ENCODE measurements around the gene ANKRD6.

Gene ANKRD6

DNA sequence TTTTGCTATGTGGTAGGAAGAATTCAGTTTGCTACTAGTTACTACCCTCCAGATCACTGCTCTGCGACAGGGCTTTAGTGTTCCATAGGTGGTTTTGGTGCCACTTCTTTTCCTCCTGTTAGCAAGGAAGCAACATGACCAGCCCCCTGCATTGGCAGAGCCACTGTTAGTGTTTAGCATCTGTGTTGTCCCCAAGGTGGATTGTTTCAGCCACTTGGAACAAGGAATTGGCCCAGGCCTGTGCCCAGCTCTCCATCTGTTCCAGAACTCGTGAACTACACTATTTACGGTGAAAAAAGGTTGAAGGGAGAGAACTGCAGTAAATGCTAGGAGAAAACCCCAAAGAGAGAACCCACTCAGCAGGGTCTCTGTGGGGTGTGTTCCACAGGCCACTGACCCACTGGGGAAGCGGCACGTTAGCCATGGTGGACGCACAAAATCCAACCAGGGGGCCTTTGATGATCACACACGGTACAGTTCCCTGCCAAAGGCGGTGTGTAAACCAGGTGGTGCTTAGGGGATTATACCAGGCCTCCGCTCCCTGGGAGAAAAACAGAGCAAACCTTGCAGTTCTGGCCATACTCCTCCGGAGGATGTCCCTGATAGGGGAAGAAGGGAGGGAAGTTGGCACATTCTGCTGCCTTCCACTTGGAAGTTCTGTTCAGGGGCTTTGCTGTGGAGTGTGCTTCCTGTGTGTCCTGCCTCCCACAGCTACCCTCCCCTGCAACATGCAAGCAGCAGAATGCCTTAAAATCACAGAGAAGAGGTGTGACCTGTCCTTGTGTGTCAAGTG, 133.3 kb downstream of the ANKRD6 start:
- DNase-seq = no peak

DNA sequence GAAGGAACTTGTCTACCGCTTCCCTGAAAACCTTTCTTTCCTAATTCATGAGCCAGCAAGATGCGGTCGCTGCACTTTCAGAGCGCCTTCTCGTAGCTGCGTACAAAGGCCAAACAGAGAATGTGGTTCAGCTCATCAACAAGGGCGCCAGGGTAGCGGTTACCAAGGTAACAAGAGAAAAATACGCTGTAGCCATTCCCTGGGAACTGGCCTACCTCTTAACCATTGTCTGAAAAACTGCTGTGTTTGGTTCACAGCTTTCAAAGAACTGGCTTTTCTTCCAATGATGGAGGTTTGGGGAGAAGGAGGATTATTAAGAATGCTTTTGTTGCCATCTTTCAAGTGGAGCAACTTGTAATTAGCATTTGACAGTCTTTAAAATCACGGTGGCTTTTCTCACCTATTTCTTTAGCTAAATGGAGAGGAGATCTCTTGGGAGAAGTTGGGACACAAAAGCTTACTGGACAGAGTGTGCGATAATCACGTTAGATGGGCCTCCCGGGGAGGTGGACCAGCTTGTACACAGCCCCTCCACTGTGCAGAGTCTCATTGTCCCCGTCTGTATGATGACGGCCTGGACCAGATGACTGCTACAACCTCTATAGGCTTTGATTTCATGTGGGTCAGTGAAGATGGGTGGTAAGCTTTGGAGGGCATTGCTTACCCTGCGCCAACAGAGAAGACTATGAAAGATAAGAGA, 134.1 kb downstream of the ANKRD6 start:
- no peak for DNase-seq

DNA sequence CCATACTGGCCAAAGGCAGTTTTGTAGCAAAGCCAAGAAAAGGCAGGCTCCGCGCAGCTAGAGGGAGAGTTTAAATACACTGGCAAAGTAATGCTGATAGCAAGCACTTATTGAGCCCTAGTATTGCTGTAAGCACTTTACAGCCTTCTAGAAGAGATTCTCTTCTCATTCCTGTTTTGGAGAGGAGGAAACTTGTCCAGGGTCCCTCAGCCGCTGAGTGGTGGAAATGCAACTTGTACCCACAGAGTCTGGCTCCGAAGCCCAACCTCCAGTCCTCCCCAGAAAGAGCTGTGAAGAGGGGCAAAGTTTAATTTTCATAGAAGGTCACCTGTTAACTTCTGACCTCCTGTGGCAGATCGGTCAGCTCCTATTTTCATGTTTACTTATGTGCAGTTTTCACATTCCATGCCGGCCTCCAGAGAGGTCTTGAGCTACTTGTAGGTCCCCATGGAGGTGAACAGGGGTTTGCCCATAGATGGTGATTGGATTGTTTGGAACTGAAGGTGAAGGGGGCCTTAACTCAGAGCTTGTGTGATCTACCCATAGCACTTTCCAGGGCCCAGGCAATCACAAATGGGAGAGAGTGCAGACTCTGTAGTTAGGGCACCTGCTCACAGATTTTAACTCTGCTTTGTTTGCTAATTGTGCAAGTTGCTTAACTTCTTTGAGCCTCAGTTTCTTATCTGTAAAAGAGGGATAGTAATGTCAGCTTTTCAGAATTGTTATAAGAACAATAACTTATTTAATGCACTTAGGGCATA, 134.9 kb downstream of the ANKRD6 start:
- DNase-seq = no peak

DNA sequence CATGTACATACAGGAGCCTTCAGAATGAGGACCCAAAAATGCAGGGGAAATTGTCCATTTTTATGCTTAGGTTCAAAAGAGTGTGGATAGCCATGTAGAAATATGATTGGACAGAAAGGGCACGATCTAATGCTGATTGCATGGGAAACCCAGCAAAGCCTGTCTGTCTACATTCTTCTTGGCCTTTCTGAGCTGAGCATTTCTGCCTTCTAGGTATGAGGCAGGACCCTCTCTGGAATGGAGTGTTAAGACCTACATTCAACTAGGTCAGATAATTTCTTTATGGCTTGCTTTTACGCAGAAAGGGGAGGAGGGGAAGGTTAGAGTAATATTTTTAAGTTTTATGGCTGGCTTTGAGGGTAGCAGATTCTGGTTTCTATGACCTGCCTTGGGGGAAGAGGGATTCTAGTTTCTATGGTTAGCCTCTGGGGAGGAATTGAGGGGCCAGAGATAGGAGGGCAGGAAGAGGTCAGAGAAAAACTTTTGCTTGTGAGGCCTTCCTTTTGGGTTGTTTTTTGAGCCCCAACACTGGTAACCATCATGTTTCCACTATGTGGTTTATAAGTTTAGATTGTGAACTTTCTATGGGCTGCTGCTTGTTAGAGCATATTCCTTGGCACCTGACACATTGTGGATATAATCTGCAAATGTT, 142.1 kb downstream of the ANKRD6 start:
- no peak for DNase-seq

DNA sequence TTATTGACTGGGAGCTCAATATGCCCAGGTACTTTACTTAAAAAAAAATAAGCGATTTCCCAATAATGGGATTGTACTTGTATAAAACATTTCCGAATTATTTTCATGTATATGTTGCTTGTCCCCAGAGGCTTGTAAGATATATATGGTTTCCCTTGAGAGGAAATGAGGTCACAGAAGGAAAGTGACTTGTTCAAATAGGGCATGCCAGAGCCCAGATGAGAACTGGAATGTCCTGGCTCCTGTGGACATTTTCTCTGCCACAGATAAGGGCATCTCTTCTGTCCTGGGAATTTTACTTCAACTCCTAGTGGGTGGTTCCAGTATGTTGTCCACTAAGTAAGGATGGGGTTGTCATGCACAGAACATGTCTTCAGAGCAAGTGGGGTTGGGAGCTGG, 142.6 kb downstream of the ANKRD6 start:
- no peak for DNase-seq

DNA sequence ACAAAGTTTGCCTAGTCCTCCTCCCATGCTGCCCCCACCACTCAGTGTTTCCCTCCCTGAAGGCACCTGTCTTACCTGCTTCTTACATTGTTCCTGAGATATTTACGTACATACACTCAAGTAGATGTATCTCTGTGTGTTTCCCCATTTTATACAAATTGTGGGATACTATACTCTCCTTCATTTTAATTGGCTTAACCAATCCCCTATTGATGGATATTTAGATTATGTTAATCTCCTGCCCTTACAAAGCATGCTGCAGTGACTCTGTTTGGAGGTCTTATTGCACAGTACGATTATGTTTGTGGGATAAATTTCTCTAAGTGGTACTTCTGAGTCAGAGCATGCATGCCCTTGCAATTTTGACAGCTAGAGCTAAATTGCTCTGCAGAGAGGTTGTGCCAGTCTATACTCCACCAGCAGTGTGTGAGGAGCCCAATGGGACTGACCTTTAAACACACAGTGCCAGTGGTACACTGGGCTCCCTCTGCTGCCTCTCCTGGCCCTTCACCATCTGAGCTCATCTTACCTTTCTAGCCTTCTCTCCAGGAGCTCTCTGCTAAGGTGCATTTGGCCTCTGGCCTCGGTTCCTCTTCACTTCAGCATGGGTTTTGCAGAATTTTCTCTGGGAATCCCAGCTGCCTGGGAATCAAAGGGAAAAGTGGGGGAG, 148.2 kb downstream of the ANKRD6 start:
- DNase-seq = no peak

DNA sequence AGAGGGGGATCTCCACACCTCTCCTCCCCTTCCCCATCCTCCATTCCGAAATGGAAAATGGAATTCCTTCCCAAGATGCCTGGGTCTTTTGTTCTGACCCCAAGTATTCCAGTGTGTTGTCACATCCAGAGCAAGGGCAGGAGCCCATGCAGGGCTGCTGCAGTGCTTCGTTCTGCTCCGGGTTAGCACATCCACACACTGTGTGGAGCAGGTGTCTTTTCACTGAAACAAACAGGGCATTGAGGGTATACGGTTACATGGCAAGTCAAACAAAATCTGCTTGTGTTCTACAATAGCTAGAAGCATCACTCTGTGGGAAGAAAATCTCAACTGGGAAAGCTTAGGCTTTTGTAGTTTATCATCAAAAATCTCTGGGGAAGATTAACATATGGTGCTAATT, 148.7 kb downstream of the ANKRD6 start:
- no peak for DNase-seq

DNA sequence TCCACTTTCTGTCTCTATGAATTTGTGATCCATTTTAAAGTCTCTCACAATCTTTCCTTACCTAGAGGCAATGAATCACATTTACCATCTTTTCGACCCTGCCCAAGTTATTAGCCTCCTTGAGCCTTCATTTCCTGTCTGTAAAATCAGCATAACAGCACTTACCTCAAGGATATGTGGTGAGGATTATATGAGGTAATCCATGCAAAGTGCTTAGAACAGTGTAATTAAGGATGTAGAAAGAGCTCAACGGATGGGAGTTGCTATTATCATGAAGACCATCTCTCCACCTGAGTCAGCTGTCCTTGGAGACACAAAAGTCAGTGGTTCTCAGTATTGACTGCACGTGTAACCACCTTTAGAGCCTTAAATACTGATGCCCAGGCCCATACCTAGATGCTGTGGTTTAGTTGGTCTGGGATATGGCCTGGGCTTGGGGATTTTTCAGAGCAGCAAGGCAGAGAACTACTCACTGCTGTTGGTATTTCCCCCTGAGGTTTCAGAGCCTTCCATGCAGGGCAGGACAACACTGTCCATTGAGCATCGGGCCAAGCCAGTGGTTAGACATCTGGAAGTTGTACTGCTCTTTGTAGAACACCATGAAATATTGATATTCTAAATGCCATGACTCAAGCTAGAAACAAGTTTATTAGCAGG, 149.8 kb downstream of the ANKRD6 start:
- DNase-seq = no peak

DNA sequence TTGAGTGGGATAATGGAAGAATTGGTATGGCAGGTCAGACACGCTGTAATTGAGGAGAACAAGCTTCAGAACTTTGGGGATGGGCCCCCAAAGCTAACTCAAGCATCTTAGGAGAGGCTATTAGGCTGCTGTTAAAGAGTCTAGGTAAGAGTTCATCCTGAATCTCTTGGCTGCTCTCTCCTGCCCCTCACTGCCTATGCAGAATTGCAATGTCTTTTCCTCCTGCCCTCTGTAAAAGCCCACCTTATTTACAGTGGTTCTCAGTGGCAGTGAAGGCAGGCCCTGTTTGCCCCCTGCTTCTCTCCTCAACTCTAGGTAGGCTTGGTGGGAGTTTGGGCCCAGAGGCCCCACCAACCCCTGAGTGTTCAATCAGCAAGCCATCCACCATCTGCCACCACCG, 150.6 kb downstream of the ANKRD6 start:
- DNase-seq = no peak

DNA sequence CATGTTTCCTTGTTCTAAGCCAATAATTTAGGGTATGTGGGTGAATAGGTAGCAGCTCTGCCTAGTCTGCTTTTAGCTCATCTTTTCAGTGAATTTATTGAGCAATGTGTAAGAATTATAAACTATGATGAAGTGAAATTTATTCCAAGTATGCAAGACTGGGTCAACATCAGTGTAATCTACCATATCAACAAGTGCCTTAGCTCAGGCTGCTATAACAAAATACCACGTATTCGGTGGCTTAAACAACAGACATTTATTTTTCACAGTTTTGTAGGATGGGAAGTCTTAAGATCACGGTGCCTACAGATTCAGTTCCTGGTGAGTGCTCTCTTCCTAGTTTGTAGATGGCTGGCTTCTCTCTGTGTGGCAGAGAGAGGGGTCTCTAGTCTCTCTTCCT, 151.6 kb downstream of the ANKRD6 start:
- DNase-seq = no peak

DNA sequence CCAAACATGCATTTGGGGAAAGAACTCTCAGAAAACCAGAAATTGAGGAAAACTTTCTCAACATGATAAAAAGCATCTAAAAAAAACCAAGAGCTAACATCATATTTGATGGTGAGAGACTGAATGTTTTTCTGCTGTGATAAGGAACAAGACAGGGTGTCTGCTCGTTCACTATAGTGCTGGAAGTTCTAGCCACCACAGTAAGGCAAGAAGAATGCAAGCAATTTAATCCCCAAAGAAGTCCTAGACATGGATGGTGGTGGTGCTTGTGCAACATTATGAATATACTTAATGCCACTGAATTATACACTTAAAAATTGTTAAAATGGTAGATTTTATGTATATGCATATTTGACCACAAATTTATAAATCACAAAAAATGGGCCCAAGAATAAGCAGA, 152.2 kb downstream of the ANKRD6 start:
- no peak for DNase-seq

DNA sequence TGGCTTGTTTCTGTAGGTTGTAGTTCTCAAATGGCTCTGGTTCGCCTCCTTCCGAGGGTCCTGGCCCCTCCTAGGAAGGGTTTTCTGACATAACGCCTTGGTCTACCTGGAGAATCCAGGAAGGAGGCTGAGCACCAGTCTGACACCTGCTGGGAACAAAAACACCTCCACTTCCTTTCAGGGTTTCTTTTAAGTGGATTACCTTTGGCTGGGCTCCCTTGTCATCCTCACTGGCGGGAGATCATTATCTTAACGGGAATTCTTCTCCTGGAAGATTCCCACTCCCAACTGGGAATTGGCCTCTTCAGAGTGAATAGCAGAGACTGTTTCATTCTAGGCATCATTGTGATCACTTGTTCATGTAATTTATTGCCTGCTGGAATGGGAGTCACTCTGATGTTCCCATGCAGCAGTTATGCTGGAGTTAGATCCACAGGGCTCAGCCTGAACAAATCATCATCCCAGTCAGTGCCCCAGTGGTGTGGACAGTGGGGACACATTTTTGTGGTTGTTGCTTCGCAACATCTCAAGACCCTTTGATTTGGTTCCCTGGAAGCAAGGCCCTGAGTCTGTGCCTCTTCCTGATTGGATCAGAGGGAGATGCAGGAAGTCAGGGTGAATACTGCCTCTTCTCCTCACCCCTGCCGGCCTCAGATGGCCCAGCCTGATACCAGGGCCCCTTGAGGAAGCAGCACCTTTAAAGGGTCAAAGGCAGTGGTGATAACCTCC, 156.5 kb downstream of the ANKRD6 start:
- DNase-seq = no peak

DNA sequence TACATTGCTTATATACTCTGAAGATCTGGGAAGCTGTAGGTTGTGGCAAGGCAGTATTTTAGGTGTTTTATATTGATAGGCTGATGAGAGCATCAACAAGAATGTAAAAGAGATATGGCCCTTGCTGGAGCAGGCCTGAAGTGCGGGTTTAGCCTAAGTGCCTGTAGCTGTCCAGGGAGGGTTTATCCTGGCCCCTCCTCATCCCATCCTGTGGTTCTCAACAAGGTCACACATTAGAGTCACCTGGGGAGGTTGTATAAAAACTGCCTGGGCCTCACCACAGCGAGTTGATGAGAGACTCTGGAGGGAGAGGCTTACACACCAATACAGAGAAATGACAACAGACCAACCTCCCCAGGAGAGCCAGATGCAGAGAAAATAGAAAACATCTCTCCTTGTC, 157.2 kb downstream of the ANKRD6 start:
- no peak for DNase-seq

DNA sequence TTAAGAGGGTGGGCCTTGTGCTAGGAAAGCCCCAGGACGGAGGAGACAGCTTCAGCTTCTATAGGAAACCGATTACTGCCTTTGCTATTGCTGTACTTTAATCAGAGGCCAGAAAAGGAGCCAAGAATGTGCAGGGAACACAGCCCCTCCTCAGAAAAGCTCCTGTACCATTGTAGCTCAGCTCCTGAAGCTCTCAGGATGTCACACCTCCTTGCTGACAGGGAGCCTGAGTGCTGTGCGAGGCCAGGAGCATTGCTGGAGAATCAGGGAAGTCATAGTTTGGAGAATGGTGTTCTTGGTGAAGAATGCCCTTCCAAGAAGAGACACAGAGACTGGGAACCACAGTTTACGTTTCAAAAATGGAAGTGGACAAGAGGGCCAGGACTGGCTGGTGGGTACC, 158.8 kb downstream of the ANKRD6 start:
- no peak for DNase-seq

DNA sequence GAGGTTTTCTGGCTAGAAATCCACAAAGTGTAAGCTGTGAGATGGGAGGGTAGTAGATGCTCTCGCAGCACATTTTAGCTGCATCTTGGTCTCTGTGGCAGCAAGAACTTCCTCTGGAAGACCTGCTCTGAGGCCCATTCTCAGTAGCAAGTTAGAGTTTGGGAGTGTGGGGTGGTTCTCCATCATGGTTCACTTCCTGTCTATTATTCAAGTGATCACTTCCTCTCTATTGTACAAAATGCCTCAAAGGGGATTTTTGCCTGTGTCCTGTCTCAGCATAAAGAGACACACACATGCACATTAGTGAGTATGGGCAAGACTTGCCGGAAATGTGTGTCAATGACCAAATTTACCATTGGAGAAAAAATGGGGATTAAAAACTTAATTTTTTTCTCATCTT, 163.1 kb downstream of the ANKRD6 start:
- no peak for DNase-seq

DNA sequence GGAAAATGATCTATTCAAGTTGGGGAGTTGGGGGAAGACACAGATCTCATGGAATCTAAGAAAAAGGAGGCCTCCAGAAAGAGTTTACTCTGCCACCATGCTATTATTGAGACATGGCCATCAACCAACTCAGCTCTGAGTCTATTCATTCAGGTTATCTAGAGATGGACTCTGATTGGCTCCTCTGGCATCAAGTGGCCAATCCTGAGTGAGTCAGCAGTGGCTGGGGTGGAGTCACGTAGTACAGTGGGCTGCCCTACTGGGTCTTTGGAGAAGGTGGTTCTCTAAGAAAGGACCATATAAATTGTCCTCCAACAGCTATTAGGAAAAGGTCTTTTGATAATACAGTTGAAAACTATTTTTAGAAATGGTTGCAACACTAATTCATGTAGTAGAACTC, 163.5 kb downstream of the ANKRD6 start:
- DNase-seq = no peak

DNA sequence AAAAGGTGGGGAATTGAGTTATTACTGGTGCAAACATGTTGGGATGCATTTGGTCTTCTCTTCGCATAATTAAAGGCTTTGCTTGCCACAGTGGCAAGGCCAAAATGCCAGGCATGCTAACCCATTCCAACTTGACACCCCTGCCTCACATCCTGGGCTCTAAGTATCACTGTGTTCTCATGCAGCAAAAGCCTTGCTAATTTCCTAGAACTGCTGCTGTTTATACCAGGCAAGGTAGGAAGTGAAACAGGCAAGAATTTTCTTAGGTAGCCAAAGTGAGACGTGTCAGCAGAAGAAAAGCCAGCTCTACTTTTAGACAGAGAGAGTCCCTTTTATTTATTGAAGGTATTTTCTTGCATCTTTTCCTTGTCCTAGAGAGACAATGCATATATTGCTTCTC, 164.4 kb downstream of the ANKRD6 start:
- DNase-seq = no peak

DNA sequence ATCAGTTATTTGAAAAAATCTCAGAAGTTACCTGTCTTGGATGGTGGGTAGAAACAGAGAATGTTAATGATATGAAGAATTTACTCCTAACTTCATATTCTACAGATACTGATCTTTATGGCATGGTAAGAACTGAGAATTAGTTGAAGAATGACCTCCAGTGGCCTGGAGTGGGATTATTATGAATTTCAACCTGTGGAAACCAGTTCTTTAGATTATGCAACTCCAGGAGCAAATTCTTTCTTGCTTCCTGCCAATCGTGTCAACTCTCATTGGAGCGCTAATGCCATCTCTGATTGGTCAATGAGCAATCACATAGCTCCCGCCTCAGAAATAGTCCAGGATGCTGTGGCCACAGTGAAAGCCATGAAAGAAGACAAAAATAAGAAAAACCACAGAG, 165.0 kb downstream of the ANKRD6 start:
- no peak for DNase-seq

DNA sequence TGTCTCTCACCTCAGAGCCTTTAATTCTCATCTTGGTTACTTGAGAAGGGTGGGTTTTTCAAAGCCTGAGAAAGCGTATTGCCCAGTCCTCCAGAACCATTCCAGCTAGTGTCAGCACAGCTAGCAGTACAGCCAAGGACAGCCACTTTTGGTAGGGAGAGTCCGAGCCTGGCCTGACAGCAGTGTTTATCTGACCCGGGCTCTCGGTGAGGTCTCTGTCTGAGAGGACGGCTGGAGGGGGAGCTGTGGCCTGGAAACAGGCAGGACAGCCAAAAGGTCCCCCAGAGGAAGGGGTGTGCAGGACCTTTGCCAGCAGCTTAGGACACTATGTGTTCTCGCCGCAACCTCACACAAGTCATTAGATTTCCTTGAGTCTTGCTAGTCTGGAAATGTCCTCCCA, 166.8 kb downstream of the ANKRD6 start:
- DNase-seq = no peak

DNA sequence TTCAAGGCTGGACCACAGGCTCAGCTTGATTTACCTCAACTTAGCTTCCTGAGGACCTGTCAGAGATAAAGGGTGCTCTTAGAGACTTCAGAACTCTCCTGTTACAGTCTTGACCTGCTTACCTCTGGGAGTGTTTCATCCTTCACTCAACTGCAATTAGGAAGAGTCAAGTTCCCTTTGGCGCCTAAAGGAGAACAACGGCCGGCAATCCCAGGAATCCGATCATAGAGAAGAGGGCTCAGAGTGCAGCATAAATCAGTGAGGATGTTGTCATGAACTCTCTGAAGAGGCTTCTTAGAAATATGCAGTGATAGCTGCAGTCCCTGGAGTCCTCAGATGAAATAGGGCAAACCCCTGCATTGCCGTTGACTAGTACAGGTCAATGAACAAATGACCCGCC, 169.2 kb downstream of the ANKRD6 start:
- DNase-seq = no peak

DNA sequence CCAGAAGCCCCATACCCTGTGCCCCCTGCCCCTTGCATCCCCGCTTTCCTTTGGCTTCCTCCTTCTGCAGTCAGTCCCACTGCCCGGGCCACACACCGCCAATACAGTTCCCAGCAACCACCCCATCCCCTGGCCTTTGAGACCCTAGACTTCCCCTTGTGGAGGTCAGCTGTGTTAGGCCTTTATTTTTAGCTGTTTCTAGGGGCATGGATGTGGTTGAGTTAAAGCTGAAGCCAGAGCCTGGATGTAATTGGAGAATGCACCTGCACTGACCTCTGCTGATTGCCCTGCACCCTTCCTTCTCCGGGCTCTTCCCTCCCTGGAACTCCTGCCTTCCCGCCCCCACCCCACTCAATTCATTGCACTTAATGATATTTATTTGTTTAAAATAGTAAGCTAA, 171.7 kb downstream of the ANKRD6 start:
- DNase-seq = no peak

DNA sequence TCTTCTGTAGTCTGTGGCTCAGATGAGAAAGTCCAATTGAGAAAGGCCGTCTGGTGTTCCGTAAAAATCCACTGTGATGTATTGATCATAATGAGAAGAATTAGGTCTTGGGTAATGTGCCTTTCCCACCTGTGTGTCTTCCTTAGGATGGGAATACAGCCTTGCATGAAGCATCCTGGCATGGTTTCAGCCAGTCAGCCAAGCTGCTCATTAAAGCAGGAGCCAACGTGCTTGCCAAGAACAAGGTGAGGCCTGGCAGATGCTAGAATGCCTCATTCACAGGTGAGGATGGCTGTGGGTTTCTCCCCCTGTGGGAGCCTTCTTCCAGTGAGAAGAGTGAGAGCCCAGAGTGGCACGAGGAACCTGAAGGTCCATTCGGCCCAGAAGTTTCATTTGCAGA, 172.9 kb downstream of the ANKRD6 start:
- DNase-seq = no peak
